Skin epidermis (tissue), 12 donors: ENCODE measurements around the gene CORO2A.

Experiments
- H3K27ac ChIP-seq, 21 experiments: fragments of 200-600 bp; sonication (generic) in 11 of 21; one replicate each; pipeline ENCODE4 v1.5.0; 2020; ENCODE audit warnings: mild to moderate bottlenecking in 3 of 21, inconsistent platforms in 2 of 21, moderate library complexity in 2 of 21
- H3K4me3 ChIP-seq, 7 experiments: fragments of 200-600 bp; sonication (generic) in 2 of 7; one replicate each; pipeline ENCODE4 v1.5.0; 2020; ENCODE audit warnings: inconsistent platforms in 2 of 7, mild to moderate bottlenecking in 2 of 7, moderate library complexity in 1 of 7

Gene CORO2A, protein sequence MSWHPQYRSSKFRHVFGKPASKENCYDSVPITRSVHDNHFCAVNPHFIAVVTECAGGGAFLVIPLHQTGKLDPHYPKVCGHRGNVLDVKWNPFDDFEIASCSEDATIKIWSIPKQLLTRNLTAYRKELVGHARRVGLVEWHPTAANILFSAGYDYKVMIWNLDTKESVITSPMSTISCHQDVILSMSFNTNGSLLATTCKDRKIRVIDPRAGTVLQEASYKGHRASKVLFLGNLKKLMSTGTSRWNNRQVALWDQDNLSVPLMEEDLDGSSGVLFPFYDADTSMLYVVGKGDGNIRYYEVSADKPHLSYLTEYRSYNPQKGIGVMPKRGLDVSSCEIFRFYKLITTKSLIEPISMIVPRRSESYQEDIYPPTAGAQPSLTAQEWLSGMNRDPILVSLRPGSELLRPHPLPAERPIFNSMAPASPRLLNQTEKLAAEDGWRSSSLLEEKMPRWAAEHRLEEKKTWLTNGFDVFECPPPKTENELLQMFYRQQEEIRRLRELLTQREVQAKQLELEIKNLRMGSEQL

DNA sequence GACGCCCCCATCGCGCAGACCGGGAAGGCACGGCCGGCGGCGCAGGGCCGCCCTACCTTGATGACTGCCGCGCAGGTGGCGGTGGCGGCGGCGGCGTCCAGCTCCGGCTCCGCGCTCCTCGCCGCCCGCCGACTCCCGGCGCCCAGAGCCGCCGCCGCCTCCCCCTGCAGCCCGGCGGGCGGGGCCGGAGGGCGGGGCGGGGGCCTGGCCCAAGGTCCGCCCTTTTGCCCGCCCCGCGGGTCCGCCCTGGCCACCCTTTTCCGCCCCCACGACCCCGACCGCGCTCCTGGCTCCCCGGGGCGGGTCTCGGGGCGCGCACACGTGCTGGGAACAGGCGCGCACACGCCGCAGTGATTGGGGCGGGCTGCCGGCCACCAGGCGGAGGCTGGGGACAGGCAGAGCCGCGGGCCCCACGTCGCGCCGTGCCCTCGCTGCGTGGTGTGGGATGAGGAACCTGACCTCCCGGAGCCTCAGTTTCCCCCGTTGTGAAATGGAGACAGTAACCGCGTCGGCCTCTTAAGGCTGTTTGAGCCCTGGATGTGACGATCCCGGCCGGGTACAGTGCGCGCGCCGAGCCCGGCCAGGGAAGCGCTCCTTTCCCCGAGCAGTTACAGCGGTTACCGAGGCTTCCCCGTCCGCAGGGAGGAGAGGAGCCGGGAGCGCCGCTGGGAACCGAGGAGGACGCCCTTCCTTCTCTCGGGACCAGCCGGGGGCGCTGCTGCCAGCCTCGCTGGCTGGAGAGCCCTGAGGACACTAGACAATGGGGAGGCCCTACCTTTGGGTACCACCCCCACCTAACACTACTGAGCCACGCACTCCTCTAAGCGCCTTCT is at the start of gene CORO2A:
Gene CORO2A, minus strand, starts transcription at position 135 of the 833 bp plus-strand sequence. CDS start 34,977 bp downstream, outside the sequence.
- H3K4me3 ChIP-seq = peak within 1 kb of the TSS; percentile 42 to 75 (median 65)
- H3K27ac ChIP-seq = peak within 1 kb of the TSS; percentile 35 to 82 (median 68)

DNA sequence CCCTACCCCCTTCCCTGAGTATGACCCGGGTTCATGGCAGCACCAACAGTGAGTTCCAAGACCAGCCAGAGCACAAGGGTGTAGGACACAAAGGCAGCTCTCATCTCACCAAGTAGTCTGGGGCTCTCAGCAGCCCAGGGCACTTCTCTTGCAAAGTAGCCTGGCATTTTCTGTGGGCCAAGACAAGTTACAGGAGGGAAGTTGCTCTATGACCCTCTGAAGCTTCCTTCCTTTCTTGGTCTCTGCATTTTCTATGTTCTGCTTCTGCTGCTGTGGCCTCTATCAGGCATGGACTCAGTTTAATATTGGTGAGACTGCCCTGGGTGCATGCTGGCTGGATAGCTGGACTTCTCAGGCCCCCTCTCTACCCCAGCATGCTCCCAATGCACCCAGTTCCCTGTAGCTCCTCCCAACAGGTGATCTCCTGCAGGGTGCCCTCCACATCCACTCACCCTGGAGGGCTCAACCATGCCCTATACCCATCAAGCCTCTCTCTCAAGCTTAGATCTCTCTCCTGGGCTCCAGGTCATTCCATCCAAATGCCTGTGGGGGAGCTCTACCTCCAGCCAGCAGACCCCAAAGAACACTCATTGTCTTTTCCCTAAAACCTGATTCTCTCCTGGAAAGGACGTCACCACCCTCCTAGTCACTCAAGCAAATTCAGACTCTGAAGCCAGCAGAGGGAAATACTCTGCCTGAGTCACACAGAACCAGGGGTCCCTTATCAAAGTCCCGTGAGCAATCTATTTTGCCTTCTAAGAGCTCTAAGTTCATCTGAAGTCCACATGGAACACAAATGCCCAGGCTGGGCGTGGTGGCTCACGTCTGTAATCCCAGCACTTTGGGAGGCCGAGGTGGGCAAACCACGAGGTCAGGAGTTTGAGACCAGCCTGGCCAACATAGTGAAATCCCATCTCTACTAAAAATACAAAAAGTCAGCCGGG is 49.2 kb upstream of the CORO2A start:
- Histone ChIP-seq H3K27ac (peak overlapping the region in 2 of 21 experiments; percentile 21 to 41), H3K4me3 (no peak overlapping the region)

DNA sequence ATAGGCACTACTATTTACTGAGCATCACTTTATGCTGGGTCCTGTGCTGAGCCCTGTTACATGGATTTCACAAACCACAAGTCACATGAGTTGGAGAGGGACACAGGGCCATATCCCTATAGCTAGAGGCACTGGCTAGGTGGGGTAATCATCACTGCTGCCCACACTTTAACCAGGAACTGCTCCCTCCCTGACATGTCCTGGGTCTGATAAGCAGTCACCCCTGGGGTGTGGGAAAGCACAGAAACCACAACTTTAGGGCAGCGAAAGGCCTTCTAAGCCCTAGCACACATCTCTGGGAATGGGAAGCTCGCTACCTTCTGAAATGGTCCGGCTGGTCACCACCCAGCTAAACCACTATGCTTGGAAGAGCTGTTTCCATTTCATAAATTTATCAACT is 48.0 kb upstream of the CORO2A start:
- no peak overlapping the region for H3K27ac ChIP-seq
- H3K4me3 ChIP-seq = no peak overlapping the region

DNA sequence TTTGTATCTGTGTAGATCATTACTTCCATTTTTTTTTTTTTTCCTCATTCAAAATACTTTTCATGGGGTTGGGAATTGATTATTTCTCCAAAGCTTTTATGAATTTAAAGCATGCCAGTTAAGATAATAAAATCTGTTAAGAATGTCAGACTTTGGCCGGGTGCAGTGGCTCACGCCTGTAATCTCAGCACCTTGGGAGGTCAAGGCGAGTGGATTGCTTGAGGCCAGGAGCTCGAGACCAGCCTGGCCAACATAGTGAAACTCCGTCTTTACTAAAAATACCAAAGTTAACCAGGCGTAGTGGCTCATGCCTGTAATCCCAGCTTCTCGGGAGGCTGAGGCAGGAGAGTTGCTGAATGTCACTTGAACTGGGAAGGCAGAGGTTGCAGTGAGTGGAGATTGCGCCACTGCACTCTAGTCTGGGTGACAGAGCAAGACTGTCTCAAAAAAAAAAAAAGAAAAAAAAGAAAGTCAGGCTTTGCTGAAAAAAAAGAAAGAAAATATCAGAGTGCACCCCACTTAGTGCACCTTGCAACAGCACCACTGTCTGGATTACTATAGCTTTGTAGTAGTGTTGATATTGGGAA is 44.6 kb upstream of the CORO2A start:
- H3K4me3 ChIP-seq = no peak overlapping the region
- H3K27ac ChIP-seq = no peak overlapping the region

DNA sequence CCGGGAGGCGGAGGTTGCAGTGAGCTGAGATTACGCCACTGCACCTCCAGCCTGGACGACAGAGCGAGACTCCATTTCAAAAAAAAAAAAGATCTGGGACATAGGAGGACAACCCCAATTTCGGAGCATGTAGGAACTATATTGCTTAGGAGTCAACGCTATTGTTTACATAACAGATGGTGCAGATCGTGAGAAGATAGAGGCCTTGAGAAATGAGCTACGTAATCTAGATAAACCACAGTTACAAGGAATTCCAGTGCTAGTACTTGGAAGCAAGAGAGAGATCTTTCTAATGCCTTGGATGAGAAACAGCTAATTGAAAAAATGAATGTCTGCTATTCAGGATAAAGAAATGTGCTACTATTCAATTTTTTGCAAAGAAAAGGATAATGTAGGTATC is 42.7 kb upstream of the CORO2A start:
- Histone ChIP-seq H3K27ac (no peak overlapping the region), H3K4me3 (no peak overlapping the region)

DNA sequence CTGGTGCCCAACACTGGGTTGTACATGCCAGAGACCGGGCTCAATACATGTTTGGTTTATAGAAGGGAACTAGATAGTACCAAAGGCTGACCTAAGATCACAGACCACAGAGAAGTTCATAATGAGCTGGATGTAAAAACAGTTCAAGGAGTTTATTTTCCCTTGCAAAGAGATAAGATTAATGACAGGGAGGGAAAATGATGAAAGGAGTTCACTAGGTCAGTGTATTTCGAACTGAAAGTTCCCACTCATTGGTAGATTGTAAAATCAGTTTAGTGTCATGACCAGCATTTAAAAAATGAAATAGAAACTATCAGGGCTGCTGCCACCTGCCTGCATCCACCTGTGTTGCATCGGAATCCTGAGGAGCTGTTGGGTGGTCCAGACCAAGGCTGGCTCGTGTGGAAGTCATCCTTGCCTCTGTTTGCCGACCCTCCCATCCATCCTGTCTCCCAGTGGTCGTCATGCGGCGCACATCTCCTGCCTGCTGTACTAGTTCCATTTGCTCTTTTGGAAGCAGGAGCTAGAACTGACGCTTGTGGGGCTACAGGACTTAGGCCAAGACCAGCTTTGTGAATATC is 41.9 kb upstream of the CORO2A start:
- H3K4me3 ChIP-seq = no peak overlapping the region
- no peak overlapping the region for H3K27ac ChIP-seq

DNA sequence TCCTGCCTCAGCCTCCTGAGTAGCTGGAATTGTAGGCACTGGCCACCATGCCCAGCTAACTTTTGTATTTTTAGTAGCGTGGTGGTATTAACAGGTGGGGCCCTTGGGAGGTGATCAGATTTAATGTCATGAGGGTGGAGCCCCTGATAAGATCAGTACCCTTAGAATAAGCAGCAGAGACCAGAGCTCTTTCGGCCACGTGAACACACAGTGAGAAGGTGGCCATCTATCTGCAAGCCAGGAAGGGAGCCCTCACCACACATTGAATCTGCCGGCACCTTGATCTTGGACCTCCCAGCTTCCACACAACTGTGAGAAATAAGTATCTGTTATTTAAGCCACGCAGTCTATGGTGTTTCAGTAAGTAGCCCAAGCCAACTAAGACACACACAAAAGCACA is 40.5 kb upstream of the CORO2A start:
- Histone ChIP-seq H3K4me3 (no peak overlapping the region), H3K27ac (no peak overlapping the region)

DNA sequence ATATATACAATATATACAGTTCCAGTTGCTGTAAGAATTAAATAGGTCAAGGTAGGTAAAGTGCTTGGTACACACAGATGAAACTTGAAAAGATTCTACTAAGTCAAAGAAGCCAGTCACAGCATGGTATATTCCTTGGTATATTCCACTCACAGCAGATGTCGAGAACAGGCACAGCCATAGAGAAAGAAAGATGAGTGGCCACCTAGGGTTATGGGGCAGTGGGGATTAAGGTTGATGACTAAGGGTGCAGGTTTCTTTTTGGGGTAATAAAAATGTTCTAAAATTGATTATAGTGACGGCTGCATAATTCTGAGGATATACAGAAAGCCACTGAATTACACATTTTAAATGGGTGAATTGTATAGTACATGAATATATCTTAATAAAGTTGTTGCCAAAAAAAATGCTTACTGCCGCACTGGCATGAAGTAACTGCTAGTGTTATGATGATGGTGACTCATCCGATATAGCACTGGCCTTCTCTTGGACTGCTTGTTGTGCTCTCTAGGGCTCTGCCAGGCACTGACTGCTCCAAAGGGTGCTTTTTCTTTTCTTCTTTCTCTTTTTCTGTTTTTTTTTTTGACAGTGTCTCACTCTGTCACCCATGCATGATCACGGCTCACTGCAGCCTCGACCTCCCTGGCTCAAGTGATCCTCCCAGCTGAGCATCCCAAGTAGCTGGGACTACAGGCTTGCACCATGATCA is 39.5 kb upstream of the CORO2A start:
- H3K27ac ChIP-seq = no peak overlapping the region

DNA sequence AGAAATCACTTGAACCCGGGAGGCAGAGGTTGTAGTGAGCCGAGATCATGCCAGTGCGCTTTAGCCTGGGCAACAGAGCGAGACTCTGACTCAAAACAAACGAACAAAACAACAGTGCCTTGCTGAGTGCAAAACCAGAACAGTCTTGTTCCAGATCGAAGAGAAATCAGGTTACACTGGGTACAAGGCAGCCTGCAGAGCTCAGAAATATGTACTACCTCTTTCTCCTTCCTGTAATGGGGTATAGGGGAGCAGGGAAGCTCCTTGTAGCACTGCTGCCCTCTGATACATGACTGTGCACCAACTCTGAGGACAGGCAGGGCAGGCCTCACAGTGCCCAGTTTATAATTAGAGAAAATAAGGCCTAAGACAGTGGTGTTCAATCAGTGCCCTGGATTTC is 38.4 kb upstream of the CORO2A start:
- Histone ChIP-seq H3K4me3 (no peak overlapping the region), H3K27ac (no peak overlapping the region)

More for the DNA sequence above, 39.5 kb upstream of the CORO2A start:
- no peak overlapping the region for H3K4me3 ChIP-seq

DNA sequence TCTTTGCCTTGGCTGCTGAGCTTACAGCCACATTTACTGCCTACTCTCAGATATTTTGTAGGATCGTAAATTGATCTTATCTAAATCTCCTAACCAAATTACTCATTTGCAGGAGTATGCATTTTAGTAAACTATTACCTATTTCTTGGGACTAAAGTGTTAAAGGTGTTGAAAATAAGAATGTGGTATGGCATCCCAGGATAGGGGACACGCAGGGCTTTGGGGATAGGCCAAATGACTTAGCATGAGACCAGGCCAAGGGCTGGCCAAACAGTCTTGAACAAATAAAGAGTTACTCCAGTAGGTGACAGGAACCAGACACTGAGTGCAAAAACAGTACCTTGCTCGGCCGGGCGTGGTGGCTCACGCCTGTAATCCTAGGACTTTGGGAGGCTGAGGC is 37.9 kb upstream of the CORO2A start:
- no peak overlapping the region for H3K4me3 ChIP-seq
- H3K27ac ChIP-seq = no peak overlapping the region

DNA sequence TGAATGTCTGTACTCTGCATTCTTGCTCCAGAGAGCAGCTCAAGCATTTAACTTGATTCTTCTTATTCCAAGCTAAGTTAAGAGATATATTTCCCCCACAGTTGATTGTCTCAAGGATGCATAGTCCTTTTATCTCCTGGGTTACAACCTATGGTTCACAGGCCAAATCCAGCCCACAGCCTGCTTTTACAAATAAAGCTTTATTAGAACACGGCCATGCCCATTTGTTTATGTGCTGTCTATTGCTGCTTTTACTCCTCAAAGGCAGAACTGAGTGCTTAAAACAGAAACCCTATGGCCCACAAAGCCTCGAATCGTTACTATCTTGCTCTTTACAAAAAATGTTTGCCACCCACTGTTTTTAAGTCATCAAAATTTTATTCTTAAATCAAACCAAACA is 37.2 kb upstream of the CORO2A start:
- H3K27ac ChIP-seq = no peak overlapping the region
- no peak overlapping the region for H3K4me3 ChIP-seq

DNA sequence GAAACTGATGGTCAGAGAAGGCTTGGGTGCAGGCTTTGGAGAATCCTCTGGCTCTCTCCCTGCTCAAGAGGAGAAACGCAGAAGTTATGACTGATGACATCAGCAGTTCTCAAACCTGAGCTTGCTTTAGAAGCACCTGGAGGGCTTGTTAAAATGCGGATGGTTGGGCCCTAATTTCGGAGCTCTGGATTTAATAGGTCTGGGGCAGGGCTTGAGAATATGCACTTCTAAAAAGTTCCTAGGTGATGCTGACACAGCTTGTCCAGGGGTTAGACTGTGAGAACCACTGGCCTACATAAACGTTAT is 36.6 kb upstream of the CORO2A start:
- Histone ChIP-seq H3K27ac (no peak overlapping the region), H3K4me3 (no peak overlapping the region)

DNA sequence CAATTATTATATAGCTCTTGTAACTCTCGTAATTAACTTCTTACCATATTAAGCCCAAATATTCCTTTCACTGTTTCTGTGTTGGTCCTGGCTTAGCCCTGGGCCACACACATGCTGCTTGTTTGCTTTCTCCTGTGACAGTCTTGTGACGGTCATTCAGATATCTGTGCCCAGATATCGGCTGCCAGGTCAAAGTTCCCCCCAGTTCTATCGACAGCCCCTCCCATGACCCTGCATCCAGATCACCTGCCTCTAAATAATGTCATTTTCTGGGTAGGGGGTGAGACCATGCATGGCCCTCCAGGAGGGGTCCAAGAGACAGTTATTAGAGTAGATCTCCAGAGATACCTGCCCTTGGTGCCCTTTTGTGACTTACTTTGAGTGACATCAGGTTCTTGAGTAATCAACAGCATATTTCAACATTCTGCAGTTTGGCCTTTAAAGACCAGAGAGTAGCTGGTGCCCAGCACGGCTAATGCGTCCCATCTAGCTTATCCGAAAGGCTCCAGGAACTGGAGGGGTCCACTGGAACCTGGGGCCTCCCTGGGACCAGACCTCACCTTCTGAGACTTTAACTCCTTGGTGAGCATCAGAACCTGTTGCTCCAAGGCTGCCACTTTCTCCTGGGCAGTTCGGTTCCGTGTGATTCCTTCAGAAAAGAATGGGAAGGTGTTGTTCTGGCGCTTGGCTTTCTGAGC is 36.1 kb upstream of the CORO2A start:
- Histone ChIP-seq H3K4me3 (no peak overlapping the region), H3K27ac (no peak overlapping the region)

DNA sequence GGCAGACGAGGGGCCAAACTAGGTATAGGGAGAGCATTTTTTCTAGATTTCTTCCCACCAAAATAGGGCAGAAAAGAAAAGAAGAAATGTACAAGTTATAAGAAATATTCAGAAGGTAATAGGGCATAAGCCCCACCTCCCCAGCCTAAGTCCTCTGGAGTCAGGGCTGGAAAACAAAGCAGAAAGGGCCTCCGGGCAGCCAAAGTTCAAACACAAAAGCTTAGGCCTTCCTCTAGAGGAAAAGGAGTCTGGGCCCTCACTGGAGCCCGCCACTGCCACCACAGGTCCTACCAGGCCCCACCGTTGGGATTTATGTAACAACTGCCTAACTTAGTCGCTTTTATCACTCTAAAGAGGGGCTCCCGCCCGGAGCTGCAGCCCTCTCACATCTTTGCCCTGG is 35.4 kb upstream of the CORO2A start:
- Histone ChIP-seq H3K4me3 (no peak overlapping the region), H3K27ac (no peak overlapping the region)

DNA sequence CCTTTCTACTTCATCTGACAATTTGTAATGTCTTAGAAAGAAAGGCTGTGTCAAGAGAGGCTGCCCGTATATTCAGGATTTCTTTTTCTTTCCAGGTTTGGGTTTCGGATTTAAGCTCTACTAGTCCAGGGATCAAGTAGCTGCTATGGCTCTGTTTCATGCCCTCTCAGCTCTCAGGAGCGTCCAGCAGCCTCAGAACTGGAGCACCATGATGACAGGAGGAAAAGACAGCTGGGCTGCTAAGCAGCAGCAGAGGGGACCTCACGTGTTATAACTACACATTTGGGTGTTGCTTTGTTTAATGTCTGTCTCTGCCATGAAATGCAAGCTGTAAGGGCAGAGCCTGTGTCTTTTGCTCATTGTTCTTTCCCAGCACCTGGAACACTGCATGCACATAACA is 34.5 kb upstream of the CORO2A start:
- H3K4me3 ChIP-seq = no peak overlapping the region
- H3K27ac ChIP-seq = no peak overlapping the region

DNA sequence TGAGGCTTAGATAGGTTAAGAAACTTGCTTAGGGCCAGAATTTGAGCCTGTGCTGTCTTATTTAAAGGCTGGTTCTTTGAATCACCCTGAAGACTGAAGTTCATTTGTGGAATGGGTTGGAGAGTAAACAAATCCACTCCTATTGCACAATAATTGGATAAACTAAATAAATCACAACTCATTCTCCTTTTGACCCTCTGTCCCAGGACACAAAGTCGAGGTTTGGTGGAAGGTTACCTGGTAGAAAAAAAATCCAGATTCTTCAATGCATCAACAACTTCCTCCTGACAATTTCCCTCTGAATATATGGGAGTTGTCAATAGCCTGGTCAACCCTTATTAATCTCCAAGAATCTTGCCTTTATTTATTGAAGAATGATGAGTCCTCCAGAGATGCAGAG is 34.1 kb upstream of the CORO2A start:
- Histone ChIP-seq H3K4me3 (no peak overlapping the region), H3K27ac (no peak overlapping the region)

DNA sequence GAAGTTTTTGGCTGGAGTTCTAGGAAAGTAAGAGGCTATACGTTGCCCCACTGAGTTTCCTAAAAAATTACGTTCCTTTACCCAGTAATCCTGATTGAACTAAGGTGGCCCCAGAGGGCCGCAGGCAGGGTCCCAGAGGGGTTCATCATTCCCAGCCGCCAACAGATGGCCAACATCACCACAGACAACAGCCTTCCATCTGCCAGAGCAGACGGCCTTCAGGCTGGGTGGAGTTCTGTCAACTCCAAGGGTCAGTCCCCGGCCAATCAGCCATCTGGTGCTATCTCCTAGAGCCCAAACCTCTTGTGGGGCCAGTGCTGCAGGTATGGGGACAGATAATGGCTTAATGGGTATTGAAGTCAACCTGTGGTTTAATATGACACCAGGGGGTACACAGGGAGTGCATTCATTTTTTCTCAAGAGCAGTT is 32.6 kb upstream of the CORO2A start:
- H3K27ac ChIP-seq = peak overlapping the region in 1 of 21 experiments; percentile 16

More for the DNA sequence above, 32.6 kb upstream of the CORO2A start:
- no peak overlapping the region for H3K4me3 ChIP-seq
